ENCODE measurements around the gene CELF4.

DNA sequence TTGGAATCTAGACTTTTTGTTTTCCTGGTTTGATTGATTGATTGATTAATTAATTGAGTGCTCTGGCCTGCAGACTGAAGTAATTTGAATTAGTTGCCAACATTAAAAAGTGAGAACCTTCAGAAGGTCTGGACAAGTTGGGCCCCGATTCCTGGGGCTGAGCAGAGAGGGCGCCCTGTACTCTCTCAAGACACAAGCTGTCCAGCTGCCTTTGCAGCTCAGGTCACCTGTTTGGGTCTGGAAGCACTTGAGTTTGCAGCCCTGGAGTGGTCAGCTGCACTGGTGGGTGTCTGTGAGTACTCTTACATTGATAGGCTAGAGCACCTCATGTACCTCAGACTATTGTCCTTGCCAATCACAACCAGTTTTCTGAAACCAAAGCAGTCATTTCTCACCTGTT lies 22.7 kb upstream of the CELF4 start:
- TF ChIP-seq GATA3 (IDR thresholded peaks at IDR 0.05; ENCODE audit: low read depth, low read length) (no peak), GATA2 (IDR thresholded peaks at IDR 0.05; ENCODE audit: low read depth, low read length) (no peak)

Measured in SH-SY5Y (cell line).